Measurements from ENCODE around the gene GPBP1.

DNA sequence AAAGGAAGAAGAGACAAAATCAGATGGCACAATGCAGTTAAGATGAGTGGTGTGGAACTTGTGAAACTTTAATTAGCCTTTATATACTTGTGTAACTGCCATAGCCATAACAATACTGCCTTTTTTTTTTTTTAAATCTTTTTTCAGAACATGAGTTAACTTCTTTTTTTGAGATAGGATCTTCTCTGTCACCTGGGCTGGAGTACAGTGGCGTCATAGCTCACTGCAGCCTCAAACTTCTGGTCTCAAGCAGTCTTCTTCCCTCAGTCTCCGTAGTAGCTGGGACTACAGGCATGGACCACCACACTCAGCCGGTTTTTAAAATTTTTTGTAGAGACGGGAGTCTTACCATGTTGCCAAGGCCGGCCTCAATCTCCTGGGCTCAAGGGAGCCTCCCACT lies 37.2 kb downstream of the GPBP1 start:
- TF ChIP-seq EP300 (IDR thresholded peaks at IDR 0.05; ENCODE audit: borderline replicate concordance) (no peak), NFIC (IDR thresholded peaks at IDR 0.05) (no peak), CREB1 (IDR thresholded peaks at IDR 0.05; ENCODE audit: low read depth) (no peak), TAF1 (IDR thresholded peaks at IDR 0.05; ENCODE audit: low read depth) (no peak), RAD21 (IDR thresholded peaks at IDR 0.05; ENCODE audit: low read depth) (no peak), FOXM1 (IDR thresholded peaks at IDR 0.05; ENCODE audit: borderline replicate concordance, low read depth) (no peak), ZBTB7A (IDR thresholded peaks at IDR 0.05; ENCODE audit: low read depth) (no peak), EGR1 (IDR thresholded peaks at IDR 0.05) (no peak), YY1 (IDR thresholded peaks at IDR 0.05; ENCODE audit: low read depth) (no peak), TCF12 (IDR thresholded peaks at IDR 0.05; ENCODE audit: low read depth) (no peak)
- TF ChIP-seq, protein P1, sequence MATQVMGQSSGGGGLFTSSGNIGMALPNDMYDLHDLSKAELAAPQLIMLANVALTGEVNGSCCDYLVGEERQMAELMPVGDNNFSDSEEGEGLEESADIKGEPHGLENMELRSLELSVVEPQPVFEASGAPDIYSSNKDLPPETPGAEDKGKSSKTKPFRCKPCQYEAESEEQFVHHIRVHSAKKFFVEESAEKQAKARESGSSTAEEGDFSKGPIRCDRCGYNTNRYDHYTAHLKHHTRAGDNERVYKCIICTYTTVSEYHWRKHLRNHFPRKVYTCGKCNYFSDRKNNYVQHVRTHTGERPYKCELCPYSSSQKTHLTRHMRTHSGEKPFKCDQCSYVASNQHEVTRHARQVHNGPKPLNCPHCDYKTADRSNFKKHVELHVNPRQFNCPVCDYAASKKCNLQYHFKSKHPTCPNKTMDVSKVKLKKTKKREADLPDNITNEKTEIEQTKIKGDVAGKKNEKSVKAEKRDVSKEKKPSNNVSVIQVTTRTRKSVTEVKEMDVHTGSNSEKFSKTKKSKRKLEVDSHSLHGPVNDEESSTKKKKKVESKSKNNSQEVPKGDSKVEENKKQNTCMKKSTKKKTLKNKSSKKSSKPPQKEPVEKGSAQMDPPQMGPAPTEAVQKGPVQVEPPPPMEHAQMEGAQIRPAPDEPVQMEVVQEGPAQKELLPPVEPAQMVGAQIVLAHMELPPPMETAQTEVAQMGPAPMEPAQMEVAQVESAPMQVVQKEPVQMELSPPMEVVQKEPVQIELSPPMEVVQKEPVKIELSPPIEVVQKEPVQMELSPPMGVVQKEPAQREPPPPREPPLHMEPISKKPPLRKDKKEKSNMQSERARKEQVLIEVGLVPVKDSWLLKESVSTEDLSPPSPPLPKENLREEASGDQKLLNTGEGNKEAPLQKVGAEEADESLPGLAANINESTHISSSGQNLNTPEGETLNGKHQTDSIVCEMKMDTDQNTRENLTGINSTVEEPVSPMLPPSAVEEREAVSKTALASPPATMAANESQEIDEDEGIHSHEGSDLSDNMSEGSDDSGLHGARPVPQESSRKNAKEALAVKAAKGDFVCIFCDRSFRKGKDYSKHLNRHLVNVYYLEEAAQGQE (IDR thresholded peaks at IDR 0.05; ENCODE audit: low read depth) = no peak
- TF ChIP-seq, protein P2, sequence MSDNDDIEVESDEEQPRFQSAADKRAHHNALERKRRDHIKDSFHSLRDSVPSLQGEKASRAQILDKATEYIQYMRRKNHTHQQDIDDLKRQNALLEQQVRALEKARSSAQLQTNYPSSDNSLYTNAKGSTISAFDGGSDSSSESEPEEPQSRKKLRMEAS (IDR thresholded peaks at IDR 0.05) = no peak

All from Ishikawa (cell line).